Measurements from ENCODE around the gene CTRB1.
"Not testable (repeated sequence)": the region's sequence is repeated elsewhere in the genome, so short reads cannot be mapped to it uniquely, and the experiment has no call there.

Gene CTRB1

GRCh38 chr16:75204905-75205304, 13.9 kb upstream of the CTRB1 start:
- DNase-seq: not testable (repeated sequence)

DNA sequence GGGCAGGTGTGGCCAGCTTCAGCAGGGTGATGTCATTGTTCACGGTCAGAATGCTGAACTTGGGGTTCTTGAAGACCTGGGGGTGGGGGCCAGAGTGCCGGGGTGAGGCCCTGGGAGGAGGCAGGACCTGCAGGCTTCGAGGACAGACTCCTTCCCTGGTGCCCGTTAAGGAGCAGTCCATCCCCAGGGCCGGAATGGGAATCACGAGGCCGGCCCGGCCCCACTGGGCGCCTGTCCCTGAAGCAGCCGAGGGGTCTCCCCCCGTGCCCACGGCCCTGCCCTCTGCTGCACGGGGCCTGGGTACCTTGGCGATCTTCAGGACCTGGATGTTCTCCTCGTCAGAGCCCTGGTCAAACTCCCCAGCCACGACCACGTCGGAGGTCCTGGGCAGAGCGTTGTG, 13.3 kb upstream of the CTRB1 start:
- DNase-seq: not testable (repeated sequence)

DNA sequence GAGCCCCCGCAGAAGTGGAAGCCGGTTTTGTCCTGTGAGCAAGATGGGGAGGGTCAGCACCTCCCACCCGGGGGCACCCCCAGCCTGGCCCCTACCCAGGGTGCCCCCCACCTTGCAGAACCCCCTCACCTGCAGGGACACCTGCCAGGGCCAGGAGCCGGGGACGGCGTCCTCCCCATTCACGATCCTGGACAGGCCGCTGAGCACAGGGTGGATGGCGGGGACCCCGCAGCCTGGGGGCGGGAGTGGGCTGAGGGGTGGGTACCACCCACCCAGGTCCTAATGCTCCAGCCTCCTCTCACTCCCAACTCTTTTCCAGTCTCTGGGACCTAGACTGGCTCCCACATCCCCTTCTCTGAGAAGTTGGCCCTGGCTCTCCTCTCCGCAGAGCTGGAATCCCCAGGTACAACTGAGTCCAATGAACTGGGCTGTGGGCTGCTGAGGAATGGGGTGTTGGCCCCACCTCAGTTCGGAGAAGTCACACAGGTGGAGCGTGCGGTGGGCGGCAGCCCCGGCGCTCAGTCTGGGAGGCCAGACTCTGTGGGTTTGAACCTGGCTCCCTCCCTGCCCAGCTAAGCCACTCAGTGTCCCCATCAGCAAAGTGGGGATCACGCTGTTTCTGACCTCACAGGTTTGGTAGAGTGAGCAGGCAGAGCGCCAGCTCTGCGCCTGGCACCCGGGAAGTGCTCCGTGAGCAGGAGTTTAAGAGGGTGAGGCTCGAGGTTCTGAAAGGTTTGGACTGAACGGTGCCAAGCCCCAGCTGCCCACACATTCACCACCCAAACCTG, 12.6 kb upstream of the CTRB1 start:
- not testable (repeated sequence) for DNase-seq

GRCh38 chr16:75206749-75207451, 11.9 kb upstream of the CTRB1 start, which contains the start of gene CTRB2:
CTRB2 (minus strand) TSS chr16:75207161; CDS start chr16:75207141, 20 bp downstream.
- DNase-seq: no peak

DNA sequence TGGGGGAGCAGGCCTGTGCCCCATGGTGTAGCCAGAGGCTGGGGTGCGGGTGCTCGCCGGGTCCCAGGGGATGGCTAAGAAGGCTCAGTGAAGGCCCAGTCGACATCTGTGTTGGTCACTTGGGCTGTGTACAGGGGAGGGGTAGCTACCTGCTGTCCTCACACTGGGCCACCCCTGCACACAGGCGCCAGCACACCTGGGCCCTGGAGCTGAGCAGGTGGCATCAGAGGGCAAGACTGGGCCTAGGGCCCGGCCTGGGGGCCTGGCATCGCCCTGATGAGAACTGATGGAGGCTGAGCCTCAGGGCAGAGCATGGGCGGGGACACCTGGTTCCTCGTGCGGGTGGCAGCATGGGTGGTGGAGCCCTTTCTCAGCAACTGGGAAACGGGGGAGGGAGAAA, 11.0 kb upstream of the CTRB1 start:
- DNase-seq: no peak

DNA sequence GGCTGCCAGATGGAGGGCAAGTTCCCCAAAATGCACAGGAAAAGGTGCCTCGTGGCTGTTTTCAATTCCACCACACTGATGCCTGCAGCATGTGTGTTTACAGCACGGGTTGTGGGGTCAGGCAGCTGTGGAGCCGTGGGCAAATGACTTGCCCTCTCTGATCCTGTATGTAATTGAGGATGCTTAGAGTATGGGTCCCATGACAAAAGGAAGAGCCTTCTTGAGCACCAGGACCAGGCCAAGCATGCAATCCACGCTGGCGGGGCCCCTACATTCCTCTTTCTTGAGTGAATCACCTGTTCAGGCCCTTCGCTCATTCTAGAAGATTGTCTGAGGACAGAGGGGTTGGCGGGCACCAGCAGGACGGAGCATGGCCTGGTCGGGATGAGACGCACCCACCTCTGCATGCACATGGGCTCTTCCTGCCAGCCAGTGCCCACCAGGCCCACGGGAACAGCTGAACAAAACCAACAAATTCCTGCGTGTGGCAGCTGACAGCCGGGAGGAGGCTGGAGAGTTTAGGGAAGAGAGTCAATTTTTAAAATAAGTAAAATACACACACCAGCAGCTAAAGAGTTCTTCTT, 10.5 kb upstream of the CTRB1 start:
- DNase-seq: no peak

- no peak for DNase-seq
Measured at GRCh38 chr16:75208861-75209505, 9.8 kb upstream of the CTRB1 start.

DNA sequence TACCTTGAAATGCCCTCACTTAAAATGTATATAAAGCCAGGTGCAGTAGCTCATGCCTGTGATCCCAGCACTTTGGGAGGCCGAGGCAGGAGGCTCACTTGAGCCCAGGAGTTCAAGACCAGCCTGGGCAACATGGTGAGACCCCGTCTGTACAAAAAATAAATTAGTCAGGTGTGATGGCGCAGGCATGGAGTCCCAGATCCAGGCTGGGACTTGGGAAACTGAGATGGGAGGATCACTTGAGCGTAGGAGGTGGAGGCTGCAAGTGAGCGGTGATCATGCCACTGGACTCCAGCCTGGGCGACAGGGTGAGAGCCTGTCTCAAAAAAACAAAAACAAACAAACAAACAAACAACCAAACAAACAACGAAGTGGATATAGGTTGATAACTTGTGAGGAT, 9.3 kb upstream of the CTRB1 start:
- not testable (repeated sequence) for DNase-seq

- DNase-seq: no peak
Measured at GRCh38 chr16:75209944-75210343, 8.8 kb upstream of the CTRB1 start.

DNA sequence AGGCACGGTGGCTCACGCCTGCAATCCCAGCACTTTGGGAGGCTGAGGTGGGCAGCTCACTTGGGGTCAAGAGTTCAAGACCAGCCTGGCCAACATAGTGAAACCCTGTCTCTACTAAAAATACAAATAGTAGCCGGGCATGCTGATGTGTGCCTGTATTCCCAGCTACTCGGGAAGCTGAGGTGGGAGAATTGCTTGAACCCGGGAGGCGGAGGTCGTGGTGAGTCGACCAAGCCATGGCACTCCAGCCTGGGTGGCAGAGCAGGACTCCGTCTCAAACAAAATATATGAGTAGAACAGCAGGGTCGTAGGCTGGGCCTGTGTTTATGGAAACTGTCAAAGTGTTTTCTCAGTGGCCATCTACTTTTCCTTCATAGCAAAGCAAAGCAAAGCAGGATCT, 7.5 kb upstream of the CTRB1 start:
- DNase-seq: not testable (repeated sequence)

GRCh38 chr16:75216127-75216526, 2.7 kb upstream of the CTRB1 start:
- no peak for DNase-seq

- DNase-seq: no peak
Measured at GRCh38 chr16:75216576-75216975, 2.2 kb upstream of the CTRB1 start.

DNA sequence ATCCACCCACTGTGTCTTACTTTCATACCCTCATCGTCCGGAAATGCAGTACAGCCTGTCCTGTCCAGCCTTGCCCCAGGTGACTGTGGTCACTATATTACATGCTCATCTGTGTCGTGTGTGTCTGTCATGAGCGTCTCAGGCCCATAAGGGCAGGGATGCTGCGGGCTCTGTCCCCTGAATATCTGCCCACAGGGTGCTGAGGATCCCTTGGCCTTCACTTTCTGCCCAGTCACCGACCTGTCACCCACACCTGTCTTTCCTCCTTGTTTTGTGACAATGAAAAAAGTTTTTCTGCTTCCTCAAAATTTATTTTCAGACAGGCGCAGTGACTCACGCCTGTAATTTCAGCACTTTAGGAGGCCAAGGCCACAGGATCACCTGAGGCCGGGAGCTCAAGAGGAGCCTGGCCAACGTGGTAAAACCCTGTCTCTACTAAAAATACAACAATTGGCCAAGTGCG, 1.4 kb upstream of the CTRB1 start:
- no peak for DNase-seq

DNA sequence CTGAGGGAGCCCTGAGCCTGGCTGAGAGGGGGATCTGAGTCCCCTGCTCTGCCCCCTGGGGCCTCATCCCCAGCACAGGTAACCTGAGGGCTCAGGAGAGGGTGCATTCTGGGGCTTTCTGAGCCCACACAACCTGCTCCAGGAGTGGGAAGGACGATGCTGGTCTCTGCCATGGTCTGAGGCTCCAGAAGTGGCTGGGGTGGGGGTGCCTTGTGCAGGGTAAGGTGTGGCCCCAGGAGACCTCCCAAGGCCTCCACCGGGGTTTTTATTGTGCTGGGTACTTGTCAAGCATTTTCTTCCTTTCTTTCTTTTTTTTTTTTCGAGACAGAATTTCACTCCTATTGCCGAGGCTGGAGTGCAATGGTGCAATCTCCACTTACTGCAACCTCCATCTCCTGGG, 300 bp downstream of the CTRB1 start:
- no peak for DNase-seq

DNA sequence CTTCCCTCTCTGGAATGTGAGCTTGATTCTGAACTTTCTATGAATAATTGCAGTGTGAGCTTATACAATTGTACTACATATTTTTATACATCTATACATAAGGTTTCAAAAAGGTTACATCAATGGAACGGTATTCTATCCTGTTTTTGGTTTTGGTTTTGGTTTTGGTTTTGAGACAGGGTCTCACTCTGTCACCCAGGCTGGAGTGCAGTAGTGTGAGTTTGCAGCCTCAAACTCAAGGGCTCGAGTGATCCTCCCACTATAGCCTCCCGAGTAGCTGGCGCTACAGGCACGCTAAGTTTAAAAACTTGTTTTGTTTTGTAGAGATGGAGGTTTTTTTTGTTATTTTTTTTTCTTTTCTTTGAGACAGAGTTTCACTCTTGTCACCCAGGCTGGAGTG, 1.1 kb downstream of the CTRB1 start:
- no peak for DNase-seq

GRCh38 chr16:75222271-75222783, 3.5 kb downstream of the CTRB1 start:
- no peak for DNase-seq

- DNase-seq: not testable (repeated sequence)
Measured at GRCh38 chr16:75223129-75223528, 4.3 kb downstream of the CTRB1 start.

DNA sequence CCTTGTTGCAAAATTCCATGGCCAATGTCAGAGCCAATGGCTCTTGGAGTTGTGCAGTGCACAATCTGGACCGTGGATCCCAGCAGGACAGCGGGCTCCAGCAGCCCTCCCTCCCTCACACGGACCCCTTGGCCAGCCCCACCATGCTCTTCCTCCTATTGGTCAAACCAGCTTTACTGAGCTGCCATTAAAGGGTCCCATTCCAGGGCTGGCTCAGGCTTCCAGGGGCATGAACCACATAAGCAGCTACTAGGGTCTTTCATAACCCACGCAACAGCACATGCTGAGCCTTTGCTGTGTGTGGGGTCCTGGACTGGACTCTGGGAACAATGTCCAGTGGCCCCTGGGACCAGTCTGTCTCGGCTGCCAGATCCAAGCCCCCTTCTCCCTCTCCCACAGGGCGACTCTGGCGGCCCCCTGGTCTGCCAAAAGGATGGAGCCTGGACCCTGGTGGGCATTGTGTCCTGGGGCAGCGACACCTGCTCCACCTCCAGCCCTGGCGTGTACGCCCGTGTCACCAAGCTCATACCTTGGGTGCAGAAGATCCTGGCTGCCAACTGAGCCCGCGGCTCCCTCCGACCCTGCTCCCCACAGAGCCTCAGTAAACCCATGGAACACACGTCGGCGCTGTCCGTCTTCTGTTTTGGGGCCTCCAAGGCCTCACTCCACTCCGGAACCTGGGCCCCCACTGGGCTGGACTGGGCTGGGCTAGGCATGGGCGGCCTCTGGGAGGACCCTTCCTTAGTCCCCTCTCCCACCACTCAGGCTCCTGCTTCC, 5.7 kb downstream of the CTRB1 start:
- no peak for DNase-seq

GRCh38 chr16:75225092-75225491, 6.3 kb downstream of the CTRB1 start:
- DNase-seq: no peak

DNA sequence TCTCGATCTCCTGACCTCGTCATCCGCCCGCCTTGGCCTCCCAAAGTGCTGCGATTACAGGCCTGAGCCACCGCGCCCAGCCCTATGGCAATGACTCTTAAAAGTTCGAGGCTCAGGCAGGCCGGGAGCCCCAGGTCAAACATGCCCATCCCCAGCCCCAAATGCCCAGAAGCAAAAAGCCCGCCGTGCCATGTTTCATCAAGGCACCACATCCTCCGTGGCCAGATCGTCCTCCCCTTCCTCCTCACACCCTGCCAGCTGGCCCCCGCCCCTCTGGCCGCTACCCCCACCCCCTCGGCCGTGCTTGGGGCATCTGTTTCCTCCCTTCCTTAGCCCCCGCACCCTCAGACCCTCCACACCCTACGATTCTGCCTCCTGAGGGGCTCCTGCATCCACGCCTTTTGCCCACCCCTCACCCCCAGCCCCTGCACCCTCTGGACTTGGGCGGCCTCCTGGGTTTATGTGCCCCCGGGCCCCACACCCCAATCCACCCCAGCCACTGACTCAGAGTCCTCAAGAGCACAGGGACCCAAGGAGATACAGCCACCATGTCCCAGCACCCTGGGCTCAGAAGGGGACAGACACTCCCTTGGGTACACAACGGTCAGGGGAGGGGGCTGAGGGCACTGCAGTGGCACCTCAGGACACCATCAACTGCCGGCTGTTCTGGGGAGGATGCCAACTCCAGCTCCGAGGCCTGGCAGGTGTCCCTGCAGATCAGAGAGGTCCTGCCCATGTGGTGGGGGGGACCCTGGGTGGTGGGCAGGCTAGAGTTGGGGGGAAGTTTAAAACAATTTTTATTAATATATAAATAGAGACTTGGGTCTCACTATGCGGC, 7.1 kb downstream of the CTRB1 start:
- no peak for DNase-seq
